Ovary (tissue), 3 donors: ENCODE measurements around the gene COG5.

Source experiments
- EP300 ChIP-seq: sonication (generic); formaldehyde crosslinking; IDR thresholded peaks from one replicate; pipeline ENCODE4 v1.6.1; 2017; ENCODE audit warnings: antibody characterized with exemption
- TF ChIP-seq, protein P1 (sequence below), 3 donors: fragments of 450-650 bp in 2 of 3; fragments of 200-600 bp in 1 of 3; IDR thresholded peaks; one replicate each; pipeline versions ENCODE4 v1.5.1 to v1.8.0; 2016 to 2022; ENCODE audit warnings: antibody characterized with exemption in 3 of 3, mild to moderate bottlenecking in 1 of 3
- donor health status: DM: no; HTN: no; CAD: no.

DNA sequence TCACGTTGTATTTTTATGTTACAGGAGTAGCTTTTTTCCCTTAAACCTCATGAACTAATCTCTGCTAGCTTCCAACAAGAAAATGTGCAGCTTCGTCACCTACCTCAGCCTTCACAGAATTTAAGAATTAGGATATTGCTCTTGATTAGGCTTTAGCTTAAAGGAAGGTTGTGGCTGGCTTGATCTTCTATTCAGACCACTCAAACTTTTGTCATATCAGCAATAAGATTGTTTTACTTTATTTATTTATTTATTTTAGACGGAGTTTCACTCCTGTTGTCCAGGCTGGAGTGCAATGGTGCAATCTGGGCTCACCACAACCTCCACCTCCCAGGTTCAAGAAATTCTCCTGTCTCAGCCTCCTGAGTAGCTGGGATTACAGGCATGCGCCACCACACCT, 219.4 kb downstream of the COG5 start:
- TF ChIP-seq, protein P1, sequence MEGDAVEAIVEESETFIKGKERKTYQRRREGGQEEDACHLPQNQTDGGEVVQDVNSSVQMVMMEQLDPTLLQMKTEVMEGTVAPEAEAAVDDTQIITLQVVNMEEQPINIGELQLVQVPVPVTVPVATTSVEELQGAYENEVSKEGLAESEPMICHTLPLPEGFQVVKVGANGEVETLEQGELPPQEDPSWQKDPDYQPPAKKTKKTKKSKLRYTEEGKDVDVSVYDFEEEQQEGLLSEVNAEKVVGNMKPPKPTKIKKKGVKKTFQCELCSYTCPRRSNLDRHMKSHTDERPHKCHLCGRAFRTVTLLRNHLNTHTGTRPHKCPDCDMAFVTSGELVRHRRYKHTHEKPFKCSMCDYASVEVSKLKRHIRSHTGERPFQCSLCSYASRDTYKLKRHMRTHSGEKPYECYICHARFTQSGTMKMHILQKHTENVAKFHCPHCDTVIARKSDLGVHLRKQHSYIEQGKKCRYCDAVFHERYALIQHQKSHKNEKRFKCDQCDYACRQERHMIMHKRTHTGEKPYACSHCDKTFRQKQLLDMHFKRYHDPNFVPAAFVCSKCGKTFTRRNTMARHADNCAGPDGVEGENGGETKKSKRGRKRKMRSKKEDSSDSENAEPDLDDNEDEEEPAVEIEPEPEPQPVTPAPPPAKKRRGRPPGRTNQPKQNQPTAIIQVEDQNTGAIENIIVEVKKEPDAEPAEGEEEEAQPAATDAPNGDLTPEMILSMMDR (IDR thresholded peaks at IDR 0.05) = no peak
- no peak for TF ChIP-seq EP300
